Transverse colon (tissue), 3 donors: ENCODE data around the gene HS3ST2.

Experiments used
- CTCF ChIP-seq, 5 experiments: fragments of 200-600 bp in 3 of 5; fragments of 450-650 bp in 2 of 5; sonication (generic) in 3 of 5; IDR thresholded peaks; 1 replicate in 2 of 5; 2 replicates in 3 of 5; pipeline ENCODE4 v1.5.1; 2016 to 2017; ENCODE audit warnings: antibody characterized with exemption in 5 of 5, inconsistent platforms in 3 of 5, mild to moderate bottlenecking in 2 of 5, moderate library complexity in 1 of 5
- POLR2A ChIP-seq: fragments of 450-650 bp; IDR thresholded peaks from one replicate; pipeline ENCODE4 v1.6.1; 2016; ENCODE audit warnings: antibody characterized with exemption, mild to moderate bottlenecking, moderate library complexity

DNA sequence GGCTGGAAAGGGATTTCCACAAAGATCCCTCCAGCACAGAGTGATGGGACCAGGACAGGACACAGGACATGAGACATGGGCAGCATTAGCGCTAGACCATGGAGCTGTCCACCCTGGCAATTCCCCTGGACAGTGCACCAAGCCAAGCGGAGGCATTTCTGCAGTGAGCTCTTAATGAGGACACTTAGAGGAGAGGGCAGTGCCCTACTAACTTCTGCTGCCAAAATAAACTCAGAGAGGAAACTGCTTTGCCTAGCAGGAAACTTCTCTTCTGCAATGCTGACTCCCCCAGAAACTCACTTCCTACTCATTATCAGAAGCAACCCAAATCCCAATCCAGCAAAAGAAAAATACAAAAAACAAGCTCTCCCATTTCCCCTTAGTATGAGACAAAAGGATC lies 119.2 kb downstream of the HS3ST2 start:
- TF ChIP-seq CTCF (IDR thresholded peaks at IDR 0.05) (no peak), POLR2A (no peak)
